ENCODE results near the gene MRS2. TPM values are rescaled to one million over a fixed set of nuclear protein-coding genes. Genes with fewer than 3 reads are reported as not detected.
A peak's percentile ranks its signal among the peaks of the same experiment; 100 is the strongest.

Gene MRS2
- total and polyA plus RNA-seq, 2 donors, result 19.6 to 22.3 TPM

DNA sequence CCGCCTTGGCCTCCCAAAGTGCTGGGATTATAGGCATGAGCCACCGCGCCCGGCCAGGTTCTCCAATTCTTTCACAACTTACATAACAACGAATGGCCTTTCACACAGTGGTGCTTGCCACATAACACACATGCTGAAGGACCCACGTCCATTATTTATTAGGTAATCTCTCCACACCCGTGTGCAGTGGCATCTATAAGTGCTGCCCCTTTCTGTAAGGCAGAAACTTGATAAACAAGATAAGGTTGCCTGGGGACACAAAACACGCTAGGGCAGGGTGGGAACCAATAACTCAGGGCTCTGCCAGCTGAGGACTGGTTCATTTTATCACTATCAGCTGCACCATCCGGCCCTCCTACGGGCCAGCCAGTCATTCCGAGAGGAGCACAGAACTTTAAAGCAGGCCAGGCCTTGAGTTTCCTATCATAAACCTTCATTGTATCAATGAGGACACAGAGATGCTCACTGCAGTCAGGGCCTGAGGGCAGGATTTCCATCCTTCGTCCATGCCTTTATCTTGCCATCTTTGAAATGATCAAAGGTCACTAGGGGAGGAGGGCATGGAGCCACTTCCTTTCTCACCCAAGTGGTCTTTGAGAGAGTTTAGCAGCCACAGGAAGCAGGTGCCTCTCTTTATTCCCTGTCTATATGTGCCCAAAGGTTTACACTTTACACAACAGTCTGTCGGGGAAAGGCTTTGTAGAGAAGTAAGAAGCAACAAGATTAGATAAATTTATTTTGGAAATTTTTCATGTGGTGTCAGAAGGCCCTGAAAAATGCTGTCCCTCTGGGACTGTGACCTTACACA, 49.0 kb downstream of the MRS2 start:
- peak overlapping the region; percentile 38 for H3K27ac ChIP-seq (ENCODE audit: low read depth)
- peak; percentile 60 for DNase-seq (ENCODE audit: extremely low spot score)
- 70% methylated on average over 13 of the region's 13 CpGs for WGBS
- H3K4me3 ChIP-seq (ENCODE audit: low read depth, low read length), result no peak overlapping the region
- no peaks in the 10 kb centered on the region for H3K36me3 ChIP-seq (ENCODE audit: insufficient read depth)
- no peaks in the 10 kb centered on the region for H3K4me1 ChIP-seq (ENCODE audit: insufficient read depth)

DNA sequence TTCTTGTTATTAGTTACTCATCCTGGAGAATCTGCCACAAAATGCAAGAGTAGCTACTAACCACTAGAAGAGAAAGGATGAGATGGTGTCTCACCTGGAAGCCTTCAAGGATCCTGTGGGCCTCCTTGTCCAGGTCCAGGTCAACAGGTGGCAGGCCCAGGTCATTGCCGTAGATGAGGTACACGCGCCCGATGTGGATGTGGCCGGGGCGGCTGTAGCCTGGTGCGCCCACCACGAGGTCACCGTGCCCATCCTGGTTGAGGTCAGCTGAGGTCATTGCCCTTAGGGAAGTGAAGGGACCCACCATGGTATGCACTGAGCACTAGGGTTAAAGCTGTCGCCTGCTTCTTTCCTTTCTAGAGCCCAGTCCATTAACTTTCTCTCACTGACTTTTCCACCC, 51.2 kb downstream of the MRS2 start:
- Histone ChIP-seq H3K27ac (ENCODE audit: low read depth) (no peak overlapping the region), H3K4me3 (ENCODE audit: low read depth, low read length) (no peak overlapping the region), H3K4me1 (ENCODE audit: insufficient read depth) (no peaks in the 10 kb centered on the region)

DNA sequence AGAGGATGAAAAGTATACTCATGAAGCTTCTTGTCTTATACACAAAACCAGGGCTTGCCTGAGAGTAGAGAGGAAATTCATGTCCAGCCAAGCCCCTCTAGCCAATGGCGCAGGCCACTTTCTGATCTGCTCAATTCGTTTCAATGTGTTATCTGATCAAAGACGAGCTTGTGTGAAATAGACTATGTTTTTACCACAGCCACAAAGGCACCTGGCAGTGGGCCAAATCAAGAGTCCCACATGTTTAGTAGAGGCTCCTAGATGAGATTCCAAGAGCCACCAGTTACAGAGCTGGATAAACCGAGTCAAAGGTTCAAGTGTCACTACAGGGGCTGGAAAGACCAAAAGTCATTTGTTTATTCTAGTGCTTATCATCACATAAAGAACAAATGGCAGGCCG, 51.7 kb downstream of the MRS2 start:
- 79% methylated on average over 5 of the region's 5 CpGs for WGBS
- H3K27ac ChIP-seq (ENCODE audit: low read depth), result no peak overlapping the region
- no peak for DNase-seq (ENCODE audit: extremely low spot score)
- H3K4me1 ChIP-seq (ENCODE audit: insufficient read depth), result no peaks in the 10 kb centered on the region
- H3K36me3 ChIP-seq (ENCODE audit: insufficient read depth), result no peaks in the 10 kb centered on the region
- no peak overlapping the region for H3K4me3 ChIP-seq (ENCODE audit: low read depth, low read length)

More for the DNA sequence above, 51.2 kb downstream of the MRS2 start:
- WGBS, result 96% methylated on average over 10 of the region's 10 CpGs
- no peaks in the 10 kb centered on the region for H3K36me3 ChIP-seq (ENCODE audit: insufficient read depth)
- no peak for DNase-seq (ENCODE audit: extremely low spot score)

DNA sequence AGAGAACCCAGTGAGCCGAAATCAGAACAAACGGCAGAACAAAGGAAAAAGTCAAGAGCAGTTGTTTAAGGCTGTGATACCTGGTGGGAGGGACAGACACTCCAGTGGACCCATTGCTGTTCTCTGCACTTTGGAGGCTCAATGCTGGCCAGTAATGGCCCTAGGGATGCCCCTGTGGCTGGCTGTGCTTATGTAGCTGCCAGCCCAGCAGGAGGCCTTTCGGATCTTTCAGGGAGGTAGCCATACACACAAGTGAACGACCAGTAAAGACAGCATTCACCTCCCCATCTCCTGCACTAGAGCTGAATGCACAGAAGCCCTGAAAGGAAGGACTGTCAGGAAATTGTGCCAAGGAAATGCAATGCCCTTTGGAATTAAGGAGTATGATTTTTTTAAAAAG, 52.3 kb downstream of the MRS2 start:
- no peak for DNase-seq (ENCODE audit: extremely low spot score)
- Histone ChIP-seq H3K27ac (ENCODE audit: low read depth) (no peak overlapping the region), H3K4me1 (ENCODE audit: insufficient read depth) (no peaks in the 10 kb centered on the region), H3K4me3 (ENCODE audit: low read depth, low read length) (no peak overlapping the region), H3K36me3 (ENCODE audit: insufficient read depth) (no peaks in the 10 kb centered on the region)
- 86% methylated on average over 4 of the region's 4 CpGs for WGBS

DNA sequence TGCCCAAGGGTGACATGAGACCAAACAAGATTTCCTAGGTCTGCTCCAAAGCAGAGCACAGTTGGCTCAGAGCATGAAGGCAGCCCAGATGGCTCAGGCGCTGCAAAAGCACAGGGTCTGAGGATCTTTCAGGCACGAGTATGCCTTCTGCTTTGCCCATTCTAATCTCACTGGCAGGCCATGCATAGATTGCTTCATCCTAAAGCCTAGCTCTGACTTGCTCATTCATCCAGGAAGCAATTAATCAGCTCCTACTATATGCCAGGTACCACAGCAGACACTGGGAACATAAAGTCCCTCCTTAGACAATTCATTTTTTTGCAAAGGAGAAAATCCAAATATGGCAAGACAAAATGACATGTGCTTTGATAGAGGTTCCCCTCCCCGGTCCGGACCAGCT, 55.4 kb downstream of the MRS2 start:
- DNase-seq (ENCODE audit: extremely low spot score), result no peak
- H3K27ac ChIP-seq (ENCODE audit: low read depth), result no peak overlapping the region
- H3K4me3 ChIP-seq (ENCODE audit: low read depth, low read length), result no peak overlapping the region
- 62% methylated on average over 4 of the region's 4 CpGs for WGBS
- no peaks in the 10 kb centered on the region for H3K4me1 ChIP-seq (ENCODE audit: insufficient read depth)
- H3K36me3 ChIP-seq (ENCODE audit: insufficient read depth), result no peaks in the 10 kb centered on the region

DNA sequence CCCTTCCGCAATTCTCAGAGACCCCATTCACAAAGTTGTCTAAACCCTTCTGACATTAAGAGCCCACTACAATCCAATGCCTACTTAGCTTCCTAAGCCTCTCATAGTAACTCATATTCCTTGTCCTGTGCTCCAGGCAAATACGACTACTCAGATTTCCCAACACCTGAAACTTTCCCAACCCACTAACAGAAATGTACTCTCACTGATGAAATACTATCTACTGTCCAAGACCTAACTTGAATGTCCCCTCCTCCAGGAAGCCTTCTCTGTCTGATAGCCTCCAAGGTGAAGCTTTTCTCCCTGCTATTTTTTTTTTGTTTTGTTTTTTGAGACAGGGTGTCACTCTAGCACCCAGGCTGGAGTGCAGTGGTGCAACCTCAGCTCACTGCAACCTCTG, 56.2 kb downstream of the MRS2 start:
- H3K36me3 ChIP-seq (ENCODE audit: insufficient read depth), result no peaks in the 10 kb centered on the region
- no peaks in the 10 kb centered on the region for H3K4me1 ChIP-seq (ENCODE audit: insufficient read depth)
- WGBS, result 93% methylated on average over 2 of the region's 2 CpGs
- no peak overlapping the region for H3K27ac ChIP-seq (ENCODE audit: low read depth)
- no peak overlapping the region for H3K4me3 ChIP-seq (ENCODE audit: low read depth, low read length)
- DNase-seq (ENCODE audit: extremely low spot score), result no peak

DNA sequence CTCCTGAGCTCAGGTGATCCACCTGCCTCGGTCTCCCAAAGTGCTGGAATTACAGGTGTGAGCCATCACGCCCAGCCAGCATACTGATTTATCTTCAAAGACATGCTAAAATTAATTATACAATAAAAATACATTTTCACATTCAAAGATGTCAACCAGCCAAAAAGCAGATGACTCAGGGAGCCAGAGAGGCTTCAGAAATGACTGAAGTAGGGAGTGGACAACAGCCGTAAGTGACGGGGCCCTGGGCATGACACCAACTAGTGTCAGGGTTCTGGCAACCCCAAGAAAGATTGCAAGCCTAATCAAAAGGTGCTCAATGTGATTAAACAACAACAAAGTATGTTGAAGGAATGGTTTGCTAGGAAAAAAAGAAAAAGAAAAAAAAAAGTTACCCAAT, 58.2 kb downstream of the MRS2 start:
- DNase-seq (ENCODE audit: extremely low spot score), result no peak
- Histone ChIP-seq H3K4me3 (ENCODE audit: low read depth, low read length) (no peak overlapping the region), H3K36me3 (ENCODE audit: insufficient read depth) (no peaks in the 10 kb centered on the region), H3K4me1 (ENCODE audit: insufficient read depth) (no peaks in the 10 kb centered on the region), H3K27ac (ENCODE audit: low read depth) (no peak overlapping the region)
- WGBS, result 92% methylated on average over 4 of the region's 4 CpGs

DNA sequence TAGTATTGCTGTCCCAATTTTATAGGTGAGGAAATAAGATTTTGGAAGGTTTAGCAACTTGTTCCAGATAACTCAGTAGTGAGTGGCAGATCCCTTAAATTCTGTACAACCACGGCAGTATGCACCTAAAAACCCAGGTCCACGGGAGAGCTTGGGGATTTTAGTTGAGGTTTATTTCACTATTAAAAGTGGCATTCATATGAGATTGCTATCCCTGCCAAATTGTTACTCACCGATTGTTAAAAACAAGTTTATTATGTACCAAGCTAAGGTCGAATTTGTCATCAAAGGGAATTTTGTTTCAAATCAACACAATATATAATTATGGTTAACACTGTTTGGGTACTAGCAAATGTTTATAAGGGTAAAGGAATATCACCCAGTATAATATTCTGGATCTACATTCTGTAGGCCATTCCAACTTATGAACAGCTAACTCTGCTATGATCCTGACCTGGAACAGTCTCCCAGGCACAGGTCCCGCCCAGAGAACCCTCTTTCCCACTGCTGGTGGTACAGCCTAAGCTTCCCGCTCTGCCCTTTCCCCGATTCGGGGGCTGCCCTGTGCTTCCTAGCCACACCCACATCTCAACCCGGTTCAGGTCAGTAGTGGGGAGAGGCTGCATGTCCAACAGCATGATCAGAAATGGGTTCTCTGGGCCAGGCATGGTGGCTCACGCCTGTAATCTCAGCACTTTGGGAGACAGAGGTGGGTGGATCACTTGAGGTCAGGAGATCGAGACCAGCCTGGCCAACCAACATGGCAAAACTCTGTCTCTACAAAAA, 61.7 kb downstream of the MRS2 start:
- H3K27ac ChIP-seq (ENCODE audit: low read depth), result no peak overlapping the region
- no peak for DNase-seq (ENCODE audit: extremely low spot score)
- no peaks in the 10 kb centered on the region for H3K4me1 ChIP-seq (ENCODE audit: insufficient read depth)
- H3K36me3 ChIP-seq (ENCODE audit: insufficient read depth), result no peaks in the 10 kb centered on the region
- 84% methylated on average over 11 of the region's 11 CpGs for WGBS
- no peak overlapping the region for H3K4me3 ChIP-seq (ENCODE audit: low read depth, low read length)

DNA sequence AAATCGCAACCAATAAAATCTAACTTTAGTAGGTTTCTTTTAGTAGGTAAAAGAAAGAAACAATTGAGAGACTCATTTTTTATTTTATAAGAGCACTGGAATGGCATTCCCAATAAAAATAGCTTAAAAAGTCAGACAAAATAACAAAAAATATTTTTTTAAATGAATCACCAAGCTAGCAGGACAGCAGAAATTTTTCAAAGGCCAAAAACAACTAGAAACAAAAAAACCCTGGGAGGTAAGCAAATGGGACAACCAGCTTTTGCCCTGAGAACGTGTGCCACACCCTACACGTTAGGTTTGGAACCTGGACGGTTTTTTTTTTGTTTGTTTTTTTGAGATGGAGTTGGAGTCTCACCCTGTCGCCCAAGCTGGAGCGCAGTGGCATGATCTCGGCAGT, 67.1 kb downstream of the MRS2 start:
- H3K4me3 ChIP-seq (ENCODE audit: low read depth, low read length), result no peak overlapping the region
- no peak for DNase-seq (ENCODE audit: extremely low spot score)
- no peak overlapping the region for H3K27ac ChIP-seq (ENCODE audit: low read depth)
- 90% methylated on average over 7 of the region's 7 CpGs for WGBS
- no peaks in the 10 kb centered on the region for H3K36me3 ChIP-seq (ENCODE audit: insufficient read depth)
- no peaks in the 10 kb centered on the region for H3K4me1 ChIP-seq (ENCODE audit: insufficient read depth)

DNA sequence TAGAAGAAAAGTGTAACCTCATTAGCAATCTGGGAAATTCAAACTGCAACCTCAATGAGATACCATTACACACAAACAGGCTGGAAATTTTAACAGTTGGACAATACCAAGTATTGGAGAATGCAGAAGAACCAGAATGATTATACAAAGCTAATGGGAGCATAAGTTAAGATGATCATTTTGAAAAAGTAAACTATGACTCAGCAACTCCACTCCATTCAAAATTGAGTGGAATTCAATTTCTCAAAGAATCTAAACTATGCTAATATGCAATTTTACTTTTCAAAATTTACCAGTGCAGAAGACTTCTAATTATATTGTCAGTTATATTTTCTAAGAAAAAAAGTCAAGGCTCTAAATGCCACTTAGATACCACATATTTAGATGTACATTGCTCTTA, 69.4 kb downstream of the MRS2 start:
- no peak for DNase-seq (ENCODE audit: extremely low spot score)
- Histone ChIP-seq H3K36me3 (ENCODE audit: insufficient read depth) (no peaks in the 10 kb centered on the region), H3K27ac (ENCODE audit: low read depth) (no peak overlapping the region), H3K4me3 (ENCODE audit: low read depth, low read length) (no peak overlapping the region), H3K4me1 (ENCODE audit: insufficient read depth) (no peaks in the 10 kb centered on the region)

Small RNAs within 50 kb of the gene (small RNA-seq; reads per million reads assigned to genes)
- not detected for gene RNU6-391P

Other genes starting within 250 kb of the MRS2 start
- gene DCDC2, start 44.9 kb upstream of the MRS2 start, total RNA-seq, result 4.3 TPM
- 0.23 TPM for gene DCDC2, start 44.9 kb upstream of the MRS2 start, polyA plus RNA-seq
- 4.8 TPM for gene GPLD1, start 86.6 kb downstream of the MRS2 start, total RNA-seq
- 1.6 TPM for gene GPLD1, start 86.6 kb downstream of the MRS2 start, polyA plus RNA-seq
- 9.3 TPM for gene ALDH5A1, start 92.0 kb downstream of the MRS2 start, total RNA-seq
- 4.6 TPM for gene ALDH5A1, start 92.0 kb downstream of the MRS2 start, polyA plus RNA-seq
- gene KIAA0319, start 243.3 kb downstream of the MRS2 start, total RNA-seq, result 0.26 TPM
- gene KIAA0319, start 243.3 kb downstream of the MRS2 start, polyA plus RNA-seq, result 0.04 TPM

Data from urinary bladder (tissue), 4 donors.